Activated B cell treated with CpG ODN at 0.5 μM for 24 hours (primary cell): ENCODE results near the gene SPATC1L. TPM values are rescaled to one million over a fixed set of nuclear protein-coding genes. Genes with fewer than 3 reads are reported as not detected.
"Not testable (repeated sequence)": the region's sequence is repeated elsewhere in the genome, so short reads cannot be mapped to it uniquely, and the experiment has no call there.

Source experiments
- ATAC-seq: fragments of 200-7000 bp; cut with Tn5 transposase; one replicate; pipeline ENCODE4 v1.10.0; 2021; ENCODE audit warnings: low read depth, mild to moderate bottlenecking, moderate library complexity
- CTCF ChIA-PET: fragments of 350-600 bp; sonication (Branson Sonifier 250); formaldehyde crosslinking; loops from one replicate; lab custom pipeline; 2021; ENCODE audit warnings: antibody characterized with exemption; lab: Charles Lee
- POLR2A ChIA-PET: fragments of 350-600 bp; sonication (Branson Sonifier 250); formaldehyde crosslinking; loops from one replicate; lab custom pipeline; 2021; ENCODE audit warnings: antibody characterized with exemption; lab: Charles Lee
- DNase-seq: peaks from one replicate; pipeline ENCODE4 v3.0.0; 2022
- H3K27ac Mint-ChIP-seq: one replicate; pipeline ENCODE4 v1.8.0; 2020; ENCODE audit warnings: mixed read lengths
- H3K27me3 Mint-ChIP-seq: one replicate; pipeline ENCODE4 v1.8.0; 2021; ENCODE audit warnings: mixed read lengths
- H3K36me3 Mint-ChIP-seq: one replicate; pipeline ENCODE4 v1.8.0; 2021; ENCODE audit warnings: low read depth, mixed read lengths
- H3K4me1 Mint-ChIP-seq: one replicate; pipeline ENCODE4 v1.8.0; 2021; ENCODE audit warnings: mixed read lengths
- H3K4me3 Mint-ChIP-seq: one replicate; pipeline ENCODE4 v1.8.0; 2020; ENCODE audit warnings: mild to moderate bottlenecking, mixed read lengths
- H3K9me3 Mint-ChIP-seq: one replicate; pipeline ENCODE4 v1.8.0; 2020; ENCODE audit warnings: mixed read lengths
- CTCF ChIP-seq: fragments of 200-600 bp; IDR thresholded peaks from one replicate; pipeline ENCODE4 v1.8.0; 2022; ENCODE audit warnings: antibody characterized with exemption, mild to moderate bottlenecking
- intact Hi-C: fragments of 100-400 bp; cut with micrococcal nuclease; formaldehyde crosslinking; loops from one replicate; pipeline ENCODE4 v1.15.1; 2024
- total RNA-seq: library from RNA; stranded (reverse); gene quantifications from 2 replicates; pipeline ENCODE4 v1.2.3, GENCODE V29; 2022

The SPATC1L gene
- total RNA-seq, 1 donor from 2014 or later, result 7.5 TPM

GRCh38 chr21:46187814-46188213, 3.6 kb upstream of the SPATC1L start:
- no peak overlapping the region for H3K4me3 Mint-ChIP-seq
- no peak for DNase-seq
- no peak for TF ChIP-seq CTCF

GRCh38 chr21:46187261-46187660, 3.0 kb upstream of the SPATC1L start:
- H3K9me3 Mint-ChIP-seq, result no peaks in the 10 kb centered on the region
- peaks cover 5% of the 10 kb centered on the region for H3K4me1 Mint-ChIP-seq
- no peak for ATAC-seq
- no peaks in the 10 kb centered on the region for H3K27me3 Mint-ChIP-seq
- peaks cover 17% of the 10 kb centered on the region for H3K36me3 Mint-ChIP-seq
- CTCF ChIA-PET, result no interaction called here
- DNase-seq, result no peak
- no peak for TF ChIP-seq CTCF
- no peak overlapping the region for H3K27ac Mint-ChIP-seq
- intact Hi-C loops, result loop anchor here (5.0 kb wide), 1 partner anchor 45 kb away; no protein-coding TSS in a partner anchor
- no peak overlapping the region for H3K4me3 Mint-ChIP-seq
- POLR2A ChIA-PET, result no interaction called here

More at GRCh38 chr21:46187814-46188213, 3.6 kb upstream of the SPATC1L start:
- ChIA-PET POLR2A (no interaction called here), CTCF (no interaction called here)
- Mint-ChIP-seq H3K36me3 (peaks cover 17% of the 10 kb centered on the region), H3K27ac (no peak overlapping the region), H3K4me1 (peaks cover 5% of the 10 kb centered on the region), H3K9me3 (no peaks in the 10 kb centered on the region), H3K27me3 (no peaks in the 10 kb centered on the region)
- no peak for ATAC-seq
- intact Hi-C loops, result loop anchor here (5.0 kb wide), 1 partner anchor 46 kb away; no protein-coding TSS in a partner anchor

- Mint-ChIP-seq H3K27ac (no peak overlapping the region), H3K4me3 (peak overlapping the region; percentile 89), H3K4me1 (peaks cover 5% of the 10 kb centered on the region), H3K9me3 (no peaks in the 10 kb centered on the region), H3K27me3 (no peaks in the 10 kb centered on the region), H3K36me3 (peaks cover 9% of the 10 kb centered on the region)
- no peak for DNase-seq
- ATAC-seq, result no peak
- intact Hi-C loops, result loop anchor here (1.0 to 5.0 kb wide), 4 partner anchors 43 to 273 kb away; partner anchors contain the start of genes DIP2A, PCNT and YBEY
- TF ChIP-seq CTCF, result no peak
- ChIA-PET CTCF (no interaction called here), POLR2A (interaction anchor here (0.8 kb wide), 1 partner anchor 450 kb away, joined by 3 read pairs; the partner anchor contains the start of gene PRMT2)
Measured at GRCh38 chr21:46185716-46186115, 1.5 kb upstream of the SPATC1L start.

GRCh38 chr21:46184625-46185555, 631 bp upstream of the SPATC1L start:
- H3K4me3 Mint-ChIP-seq, result peak overlapping the region; percentile 89
- peaks cover 7% of the 10 kb centered on the region for H3K36me3 Mint-ChIP-seq
- peaks cover 5% of the 10 kb centered on the region for H3K4me1 Mint-ChIP-seq
- DNase-seq, result peak; percentile 69
- CTCF ChIA-PET, result no interaction called here
- intact Hi-C loops, result loop anchor here (1.0 to 5.0 kb wide), 5 partner anchors 43 to 273 kb away; partner anchors contain the start of genes DIP2A, PCNT and YBEY
- H3K27ac Mint-ChIP-seq, result peak overlapping the region; percentile 85
- POLR2A ChIA-PET, result no interaction called here
- no peak for TF ChIP-seq CTCF
- ATAC-seq, result peak; percentile 82
- H3K27me3 Mint-ChIP-seq, result no peaks in the 10 kb centered on the region
- H3K9me3 Mint-ChIP-seq, result no peaks in the 10 kb centered on the region

GRCh38 chr21:46183337-46183909, 836 bp downstream of the SPATC1L start:
- H3K4me3 Mint-ChIP-seq, result peak overlapping the region; percentile 62
- H3K27me3 Mint-ChIP-seq, POLR2A ChIA-PET, H3K27ac Mint-ChIP-seq, intact Hi-C loops, DNase-seq, CTCF ChIA-PET, H3K36me3 Mint-ChIP-seq, ATAC-seq, H3K9me3 Mint-ChIP-seq, H3K4me1 Mint-ChIP-seq: not testable (repeated sequence)
